ENCODE data around the gene ARHGEF19. TPM values are rescaled to one million over a fixed set of nuclear protein-coding genes. Genes with fewer than 3 reads are reported as not detected.

Gene ARHGEF19
- total RNA-seq, 1 donor from 2014 or later: 29.5 TPM

- DNase-seq (ENCODE audit: extremely low spot score, unreplicated experiment): peak; percentile 97
- H3K27ac Mint-ChIP-seq: peak overlapping the region; percentile 85
- no peaks in the 10 kb centered on the region for H3K9me3 Mint-ChIP-seq
- H3K27me3 Mint-ChIP-seq: no peaks in the 10 kb centered on the region
- H3K4me1 Mint-ChIP-seq (ENCODE audit: unreplicated experiment): peaks cover 28% of the 10 kb centered on the region
- H3K36me3 Mint-ChIP-seq: no peaks in the 10 kb centered on the region
- no peak for TF ChIP-seq CTCF (conservative IDR thresholded peaks at IDR 0.05)
- H3K4me3 Mint-ChIP-seq: peak overlapping the region; percentile 89
These were observed 5.7 kb downstream of the ARHGEF19 start for GRCh38 chr1:16206547-16207317.

GRCh38 chr1:16205891-16206546, 6.4 kb downstream of the ARHGEF19 start:
- Mint-ChIP-seq H3K27ac (peak overlapping the region; percentile 85), H3K36me3 (no peaks in the 10 kb centered on the region), H3K27me3 (no peaks in the 10 kb centered on the region), H3K9me3 (no peaks in the 10 kb centered on the region), H3K4me3 (peak overlapping the region; percentile 89), H3K4me1 (ENCODE audit: unreplicated experiment) (peaks cover 24% of the 10 kb centered on the region)
- TF ChIP-seq CTCF (conservative IDR thresholded peaks at IDR 0.05): no peak
- DNase-seq (ENCODE audit: extremely low spot score, unreplicated experiment): no peak

- H3K4me3 Mint-ChIP-seq: no peak overlapping the region
- H3K36me3 Mint-ChIP-seq: no peaks in the 10 kb centered on the region
- no peaks in the 10 kb centered on the region for H3K27me3 Mint-ChIP-seq
- TF ChIP-seq CTCF (conservative IDR thresholded peaks at IDR 0.05): no peak
- no peak for DNase-seq (ENCODE audit: extremely low spot score, unreplicated experiment)
- H3K4me1 Mint-ChIP-seq (ENCODE audit: unreplicated experiment): peaks cover 21% of the 10 kb centered on the region
- no peak overlapping the region for H3K27ac Mint-ChIP-seq
- no peaks in the 10 kb centered on the region for H3K9me3 Mint-ChIP-seq
These were observed 7.1 kb downstream of the ARHGEF19 start for GRCh38 chr1:16205334-16205671.

- H3K27me3 Mint-ChIP-seq: no peaks in the 10 kb centered on the region
- TF ChIP-seq CTCF (conservative IDR thresholded peaks at IDR 0.05): peak; percentile 55
- no peaks in the 10 kb centered on the region for H3K36me3 Mint-ChIP-seq
- H3K4me3 Mint-ChIP-seq: no peak overlapping the region
- no peak for DNase-seq (ENCODE audit: extremely low spot score, unreplicated experiment)
- peaks cover 19% of the 10 kb centered on the region for H3K4me1 Mint-ChIP-seq (ENCODE audit: unreplicated experiment)
- H3K27ac Mint-ChIP-seq: no peak overlapping the region
- H3K9me3 Mint-ChIP-seq: no peaks in the 10 kb centered on the region
These were observed 7.7 kb downstream of the ARHGEF19 start for GRCh38 chr1:16204634-16205333.

GRCh38 chr1:16204216-16204615, 8.2 kb downstream of the ARHGEF19 start:
- no peaks in the 10 kb centered on the region for H3K36me3 Mint-ChIP-seq
- H3K4me3 Mint-ChIP-seq: no peak overlapping the region
- no peaks in the 10 kb centered on the region for H3K9me3 Mint-ChIP-seq
- no peak for TF ChIP-seq CTCF (conservative IDR thresholded peaks at IDR 0.05)
- peak overlapping the region; percentile 7 for H3K27ac Mint-ChIP-seq
- H3K27me3 Mint-ChIP-seq: no peaks in the 10 kb centered on the region
- no peak for DNase-seq (ENCODE audit: extremely low spot score, unreplicated experiment)
- peaks cover 14% of the 10 kb centered on the region for H3K4me1 Mint-ChIP-seq (ENCODE audit: unreplicated experiment)

Data from type B pancreatic cell (in vitro differentiated cells).